HEK293 (cell line): ENCODE measurements around the gene IRAK4.
"Not testable (repeated sequence)": the region's sequence is repeated elsewhere in the genome, so short reads cannot be mapped to it uniquely, and the experiment has no call there.

Experiments used
- CTCF ChIA-PET: fragments of 350-600 bp; formaldehyde crosslinking; extraction: SDS; loops from one replicate; lab custom pipeline; 2021; ENCODE audit warnings: antibody characterized with exemption; lab: Yijun Ruan, JAX
- POLR2A ChIA-PET: fragments of 300-600 bp; formaldehyde crosslinking; extraction: SDS; loops from one replicate; lab custom pipeline; 2020; ENCODE audit warnings: antibody characterized with exemption, inconsistent platforms; lab: Yijun Ruan, JAX
- H3K27ac ChIP-seq: fragments of 200-500 bp; sonication (Bioruptor generic); 2 replicates; pipeline ENCODE4 v1.5.1; 2014; ENCODE audit warnings: low read depth, low read length, control low read depth, inconsistent platforms; ENCODE audit errors: extremely low read depth
- H3K36me3 ChIP-seq, 2 experiments: fragments of 200-500 bp in 1 of 2; sonication (Bioruptor generic) in 1 of 2; 1 replicate in 1 of 2; 2 replicates in 1 of 2; pipeline ENCODE4 v1.5.1; 2014 to 2017; ENCODE audit warnings: inconsistent platforms in 2 of 2, low read length in 2 of 2; ENCODE audit not compliant: control insufficient read depth in 2 of 2, insufficient read depth in 1 of 2
- H3K4me1 ChIP-seq: fragments of 200-500 bp; sonication (Bioruptor generic); 2 replicates; pipeline ENCODE4 v1.5.1; 2014; ENCODE audit warnings: mild to moderate bottlenecking, low read length, inconsistent platforms; ENCODE audit not compliant: control insufficient read depth, insufficient read depth
- H3K4me3 ChIP-seq: 2 replicates; pipeline ENCODE4 v1.5.1; 2011; ENCODE audit warnings: low read depth, mild to moderate bottlenecking, control low read depth, low read length, moderate library complexity
- H3K9me3 ChIP-seq: fragments of 200-500 bp; sonication (Bioruptor generic); 2 replicates; pipeline ENCODE4 v1.5.1; 2014; ENCODE audit warnings: low read depth, low read length, inconsistent platforms; ENCODE audit not compliant: control insufficient read depth, insufficient read depth
- HOXC10 ChIP-seq: sonication (generic); formaldehyde crosslinking; IDR thresholded peaks from 2 replicates; pipeline ENCODE4 v1.8.1; 2023; ENCODE audit warnings: mild to moderate bottlenecking, missing genetic modification reagents
- MZF1 ChIP-seq: fragments of 450-650 bp; formaldehyde crosslinking; IDR thresholded peaks from 2 replicates; pipeline ENCODE4 v1.5.1; 2017; ENCODE audit warnings: missing biosample characterization, missing genetic modification characterization, borderline replicate concordance
- YY1 ChIP-seq: fragments of 450-650 bp; formaldehyde crosslinking; IDR thresholded peaks from 2 replicates; pipeline ENCODE4 v1.5.1; 2018; ENCODE audit warnings: missing biosample characterization, missing genetic modification characterization
- ZNF146 ChIP-seq: fragments of 450-650 bp; formaldehyde crosslinking; IDR thresholded peaks from 2 replicates; pipeline ENCODE4 v1.5.1; 2016; ENCODE audit warnings: missing biosample characterization, missing genetic modification characterization
- ZNF155 ChIP-seq: fragments of 450-650 bp; formaldehyde crosslinking; IDR thresholded peaks from 2 replicates; pipeline ENCODE4 v1.5.1; 2016; ENCODE audit warnings: missing biosample characterization, missing genetic modification characterization
- ZNF248 ChIP-seq: fragments of 450-650 bp; formaldehyde crosslinking; IDR thresholded peaks from 2 replicates; pipeline ENCODE4 v1.5.1; 2017; ENCODE audit warnings: missing biosample characterization, missing genetic modification characterization
- ZNF341 ChIP-seq: fragments of 450-650 bp; formaldehyde crosslinking; IDR thresholded peaks from 2 replicates; pipeline ENCODE4; 2016; ENCODE audit warnings: low read depth, missing biosample characterization, missing genetic modification characterization
- ZNF433 ChIP-seq: fragments of 450-650 bp; formaldehyde crosslinking; IDR thresholded peaks from 2 replicates; pipeline ENCODE4 v1.5.1; 2016; ENCODE audit warnings: missing biosample characterization, missing genetic modification characterization, low read depth
- ZNF548 ChIP-seq: fragments of 450-650 bp; formaldehyde crosslinking; IDR thresholded peaks from 2 replicates; pipeline ENCODE4 v1.5.1; 2016; ENCODE audit warnings: missing biosample characterization, missing genetic modification characterization
- ZNF621 ChIP-seq: fragments of 450-650 bp; formaldehyde crosslinking; IDR thresholded peaks from 2 replicates; pipeline ENCODE4 v1.5.1; 2017; ENCODE audit warnings: missing biosample characterization, missing genetic modification characterization
- ZNF623 ChIP-seq: fragments of 450-650 bp; formaldehyde crosslinking; IDR thresholded peaks from 2 replicates; pipeline ENCODE4 v1.5.1; 2016; ENCODE audit warnings: missing biosample characterization, missing genetic modification characterization
- ZNF660 ChIP-seq: fragments of 450-650 bp; IDR thresholded peaks from 2 replicates; pipeline ENCODE4 v1.5.1; 2018; ENCODE audit warnings: missing biosample characterization, mild to moderate bottlenecking, missing genetic modification characterization
- ZSCAN23 ChIP-seq: fragments of 450-650 bp; formaldehyde crosslinking; IDR thresholded peaks from 2 replicates; pipeline ENCODE4 v1.5.1; 2016; ENCODE audit warnings: missing biosample characterization, missing genetic modification characterization
- TF ChIP-seq, protein P1 (sequence below): fragments of 450-650 bp; formaldehyde crosslinking; IDR thresholded peaks from 2 replicates; pipeline ENCODE4 v1.5.1; 2016; ENCODE audit warnings: missing biosample characterization, missing genetic modification characterization
- TF ChIP-seq, protein P2 (sequence below): fragments of 450-650 bp; formaldehyde crosslinking; IDR thresholded peaks from 2 replicates; pipeline ENCODE4 v1.5.1; 2016; ENCODE audit warnings: missing biosample characterization, missing genetic modification characterization
- TF ChIP-seq, protein P3 (sequence below): fragments of 450-650 bp; formaldehyde crosslinking; IDR thresholded peaks from 2 replicates; pipeline ENCODE4 v1.5.1; 2016; ENCODE audit warnings: missing biosample characterization, missing genetic modification characterization
- TF ChIP-seq, protein P4 (sequence below): fragments of 450-650 bp; formaldehyde crosslinking; IDR thresholded peaks from 2 replicates; pipeline ENCODE4; 2016; ENCODE audit warnings: missing biosample characterization, missing genetic modification characterization
- TF ChIP-seq, protein P5 (sequence below): fragments of 450-650 bp; formaldehyde crosslinking; IDR thresholded peaks from 2 replicates; pipeline ENCODE4 v1.5.1; 2016; ENCODE audit warnings: missing biosample characterization, missing genetic modification characterization

Gene IRAK4

DNA sequence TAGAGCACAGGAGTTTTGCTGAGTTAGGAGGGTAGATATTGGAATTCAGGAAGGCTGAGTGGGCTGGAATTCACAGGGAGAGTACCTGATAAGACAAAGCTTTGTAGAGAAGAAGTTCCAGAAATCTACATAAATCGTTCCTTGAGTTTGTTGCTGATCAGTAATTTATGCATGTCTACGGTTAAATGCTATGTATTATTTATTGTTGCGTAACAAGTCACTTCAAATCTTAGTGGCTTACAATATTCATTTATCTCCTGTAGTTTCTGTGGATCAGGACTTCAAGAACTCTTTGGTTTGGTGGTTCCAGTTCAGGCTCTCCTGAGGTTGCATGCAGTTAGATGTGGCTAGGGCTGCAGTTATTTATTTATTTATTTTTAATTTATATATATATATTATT lies 7.9 kb upstream of the IRAK4 start (continued):
- TF ChIP-seq, protein P1, sequence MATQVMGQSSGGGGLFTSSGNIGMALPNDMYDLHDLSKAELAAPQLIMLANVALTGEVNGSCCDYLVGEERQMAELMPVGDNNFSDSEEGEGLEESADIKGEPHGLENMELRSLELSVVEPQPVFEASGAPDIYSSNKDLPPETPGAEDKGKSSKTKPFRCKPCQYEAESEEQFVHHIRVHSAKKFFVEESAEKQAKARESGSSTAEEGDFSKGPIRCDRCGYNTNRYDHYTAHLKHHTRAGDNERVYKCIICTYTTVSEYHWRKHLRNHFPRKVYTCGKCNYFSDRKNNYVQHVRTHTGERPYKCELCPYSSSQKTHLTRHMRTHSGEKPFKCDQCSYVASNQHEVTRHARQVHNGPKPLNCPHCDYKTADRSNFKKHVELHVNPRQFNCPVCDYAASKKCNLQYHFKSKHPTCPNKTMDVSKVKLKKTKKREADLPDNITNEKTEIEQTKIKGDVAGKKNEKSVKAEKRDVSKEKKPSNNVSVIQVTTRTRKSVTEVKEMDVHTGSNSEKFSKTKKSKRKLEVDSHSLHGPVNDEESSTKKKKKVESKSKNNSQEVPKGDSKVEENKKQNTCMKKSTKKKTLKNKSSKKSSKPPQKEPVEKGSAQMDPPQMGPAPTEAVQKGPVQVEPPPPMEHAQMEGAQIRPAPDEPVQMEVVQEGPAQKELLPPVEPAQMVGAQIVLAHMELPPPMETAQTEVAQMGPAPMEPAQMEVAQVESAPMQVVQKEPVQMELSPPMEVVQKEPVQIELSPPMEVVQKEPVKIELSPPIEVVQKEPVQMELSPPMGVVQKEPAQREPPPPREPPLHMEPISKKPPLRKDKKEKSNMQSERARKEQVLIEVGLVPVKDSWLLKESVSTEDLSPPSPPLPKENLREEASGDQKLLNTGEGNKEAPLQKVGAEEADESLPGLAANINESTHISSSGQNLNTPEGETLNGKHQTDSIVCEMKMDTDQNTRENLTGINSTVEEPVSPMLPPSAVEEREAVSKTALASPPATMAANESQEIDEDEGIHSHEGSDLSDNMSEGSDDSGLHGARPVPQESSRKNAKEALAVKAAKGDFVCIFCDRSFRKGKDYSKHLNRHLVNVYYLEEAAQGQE (tag by site-specific recombination): no peak
- no peak for TF ChIP-seq ZSCAN23 (tag by site-specific recombination)
- TF ChIP-seq ZNF433: no peak

DNA sequence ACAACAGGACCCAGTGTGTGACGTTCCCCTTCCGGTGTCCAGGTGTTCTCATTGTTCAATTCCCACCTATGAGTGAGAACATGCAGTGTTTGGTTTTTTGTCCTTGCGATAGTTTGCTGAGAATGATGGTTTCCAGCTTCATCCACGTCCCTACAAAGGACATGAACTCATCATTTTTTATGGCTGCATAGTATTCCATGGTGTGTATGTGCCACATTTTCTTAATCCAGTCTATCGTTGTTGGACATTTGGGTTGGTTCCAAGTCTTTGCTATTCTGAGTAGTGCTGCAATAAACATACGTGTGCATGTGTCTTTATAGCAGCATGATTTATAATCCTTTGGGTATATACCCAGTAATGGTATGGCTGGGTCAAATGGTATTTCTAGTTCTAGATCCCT lies 7.4 kb upstream of the IRAK4 start:
- H3K9me3 ChIP-seq, H3K4me3 ChIP-seq, CTCF ChIA-PET, H3K27ac ChIP-seq, H3K4me1 ChIP-seq, POLR2A ChIA-PET: not testable (repeated sequence)
- peak; percentile 95 for TF ChIP-seq ZNF146 (tag by site-specific recombination)
- TF ChIP-seq, protein P2, sequence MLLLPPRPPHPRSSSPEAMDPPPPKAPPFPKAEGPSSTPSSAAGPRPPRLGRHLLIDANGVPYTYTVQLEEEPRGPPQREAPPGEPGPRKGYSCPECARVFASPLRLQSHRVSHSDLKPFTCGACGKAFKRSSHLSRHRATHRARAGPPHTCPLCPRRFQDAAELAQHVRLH (tag by site-specific recombination): 0 out of 2 replicates have a peak, but pooled peaks have one; percentile 22
- H3K36me3 ChIP-seq: peaks cover 7 to 22% of the 10 kb centered on the region in 2 experiments

DNA sequence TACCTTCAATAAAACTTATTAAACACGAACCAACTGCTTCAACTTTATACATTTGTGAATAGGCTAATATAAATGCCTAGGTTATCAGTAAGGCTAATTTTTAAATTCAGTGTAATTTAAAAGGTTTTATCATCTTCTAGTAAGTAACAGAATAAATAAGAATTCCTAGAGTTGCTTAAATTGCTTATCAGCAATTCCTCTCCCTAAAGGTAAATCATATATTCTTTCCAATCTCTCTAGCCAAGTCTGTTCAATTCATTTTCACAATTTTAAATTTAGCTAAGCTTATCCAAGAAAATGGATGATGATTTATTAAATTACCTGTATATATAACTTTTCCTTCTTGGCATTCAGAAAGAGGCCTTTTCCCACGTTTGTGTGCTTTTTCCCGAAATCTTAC lies 4.7 kb upstream of the IRAK4 start:
- Histone ChIP-seq H3K9me3 (no peaks in the 10 kb centered on the region), H3K36me3 (peaks cover 7 to 20% of the 10 kb centered on the region in 2 experiments), H3K27ac (no peak overlapping the region), H3K4me1 (no peaks in the 10 kb centered on the region), H3K4me3 (no peak overlapping the region)
- ChIA-PET POLR2A (no interaction called here), CTCF (no interaction called here)
- TF ChIP-seq ZNF621: no peak
- TF ChIP-seq MZF1 (tag by site-specific recombination): no peak
- TF ChIP-seq, protein P3, sequence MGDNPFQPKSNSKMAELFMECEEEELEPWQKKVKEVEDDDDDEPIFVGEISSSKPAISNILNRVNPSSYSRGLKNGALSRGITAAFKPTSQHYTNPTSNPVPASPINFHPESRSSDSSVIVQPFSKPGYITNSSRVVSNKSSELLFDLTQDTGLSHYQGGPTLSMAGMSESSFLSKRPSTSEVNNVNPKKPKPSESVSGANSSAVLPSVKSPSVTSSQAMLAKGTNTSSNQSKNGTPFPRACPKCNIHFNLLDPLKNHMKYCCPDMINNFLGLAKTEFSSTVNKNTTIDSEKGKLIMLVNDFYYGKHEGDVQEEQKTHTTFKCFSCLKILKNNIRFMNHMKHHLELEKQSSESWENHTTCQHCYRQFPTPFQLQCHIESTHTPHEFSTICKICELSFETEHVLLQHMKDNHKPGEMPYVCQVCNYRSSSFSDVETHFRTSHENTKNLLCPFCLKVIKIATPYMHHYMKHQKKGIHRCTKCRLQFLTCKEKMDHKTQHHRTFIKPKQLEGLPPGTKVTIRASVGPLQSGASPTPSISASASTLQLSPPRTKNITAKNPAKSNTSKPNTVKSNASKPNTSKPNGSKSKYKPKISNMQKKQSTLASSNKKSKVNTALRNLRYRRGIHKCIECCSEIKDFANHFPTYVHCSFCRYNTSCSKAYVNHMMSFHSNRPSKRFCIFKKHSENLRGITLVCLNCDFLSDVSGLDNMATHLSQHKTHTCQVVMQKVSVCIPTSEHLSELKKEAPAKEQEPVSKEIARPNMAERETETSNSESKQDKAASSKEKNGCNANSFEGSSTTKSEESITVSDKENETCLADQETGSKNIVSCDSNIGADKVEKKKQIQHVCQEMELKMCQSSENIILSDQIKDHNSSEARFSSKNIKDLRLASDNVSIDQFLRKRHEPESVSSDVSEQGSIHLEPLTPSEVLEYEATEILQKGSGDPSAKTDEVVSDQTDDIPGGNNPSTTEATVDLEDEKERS (tag by site-specific recombination): no peak
- no peak for TF ChIP-seq HOXC10 (CRISPR knock-in tag)
- TF ChIP-seq, protein P4, sequence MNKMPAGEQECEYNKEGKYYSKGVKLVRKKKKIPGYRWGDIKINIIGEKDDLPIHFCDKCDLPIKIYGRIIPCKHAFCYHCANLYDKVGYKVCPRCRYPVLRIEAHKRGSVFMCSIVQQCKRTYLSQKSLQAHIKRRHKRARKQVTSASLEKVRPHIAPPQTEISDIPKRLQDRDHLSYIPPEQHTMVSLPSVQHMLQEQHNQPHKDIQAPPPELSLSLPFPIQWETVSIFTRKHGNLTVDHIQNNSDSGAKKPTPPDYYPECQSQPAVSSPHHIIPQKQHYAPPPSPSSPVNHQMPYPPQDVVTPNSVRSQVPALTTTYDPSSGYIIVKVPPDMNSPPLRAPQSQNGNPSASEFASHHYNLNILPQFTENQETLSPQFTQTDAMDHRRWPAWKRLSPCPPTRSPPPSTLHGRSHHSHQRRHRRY (tag by site-specific recombination): no peak
- TF ChIP-seq ZNF660 (tag by site-specific recombination): no peak
- TF ChIP-seq ZNF341 (tag by site-specific recombination): no peak
- no peak for TF ChIP-seq YY1
- no peak for TF ChIP-seq ZNF548
- TF ChIP-seq ZNF155 (tag by site-specific recombination): no peak
- TF ChIP-seq ZNF623 (tag by site-specific recombination): no peak
- TF ChIP-seq, protein P5, sequence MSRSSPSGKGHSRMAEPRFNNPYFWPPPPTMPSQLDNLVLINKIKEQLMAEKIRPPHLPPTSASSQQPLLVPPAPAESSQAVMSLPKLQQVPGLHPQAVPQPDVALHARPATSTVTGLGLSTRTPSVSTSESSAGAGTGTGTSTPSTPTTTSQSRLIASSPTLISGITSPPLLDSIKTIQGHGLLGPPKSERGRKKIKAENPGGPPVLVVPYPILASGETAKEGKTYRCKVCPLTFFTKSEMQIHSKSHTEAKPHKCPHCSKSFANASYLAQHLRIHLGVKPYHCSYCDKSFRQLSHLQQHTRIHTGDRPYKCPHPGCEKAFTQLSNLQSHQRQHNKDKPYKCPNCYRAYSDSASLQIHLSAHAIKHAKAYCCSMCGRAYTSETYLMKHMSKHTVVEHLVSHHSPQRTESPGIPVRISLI (tag by site-specific recombination): no peak
- TF ChIP-seq ZNF248 (tag by site-specific recombination): no peak
